ENCODE results near the gene ATP6V1F.
"Not testable (repeated sequence)": the region's sequence is repeated elsewhere in the genome, so short reads cannot be mapped to it uniquely, and the experiment has no call there.

ATP6V1F gene

DNA sequence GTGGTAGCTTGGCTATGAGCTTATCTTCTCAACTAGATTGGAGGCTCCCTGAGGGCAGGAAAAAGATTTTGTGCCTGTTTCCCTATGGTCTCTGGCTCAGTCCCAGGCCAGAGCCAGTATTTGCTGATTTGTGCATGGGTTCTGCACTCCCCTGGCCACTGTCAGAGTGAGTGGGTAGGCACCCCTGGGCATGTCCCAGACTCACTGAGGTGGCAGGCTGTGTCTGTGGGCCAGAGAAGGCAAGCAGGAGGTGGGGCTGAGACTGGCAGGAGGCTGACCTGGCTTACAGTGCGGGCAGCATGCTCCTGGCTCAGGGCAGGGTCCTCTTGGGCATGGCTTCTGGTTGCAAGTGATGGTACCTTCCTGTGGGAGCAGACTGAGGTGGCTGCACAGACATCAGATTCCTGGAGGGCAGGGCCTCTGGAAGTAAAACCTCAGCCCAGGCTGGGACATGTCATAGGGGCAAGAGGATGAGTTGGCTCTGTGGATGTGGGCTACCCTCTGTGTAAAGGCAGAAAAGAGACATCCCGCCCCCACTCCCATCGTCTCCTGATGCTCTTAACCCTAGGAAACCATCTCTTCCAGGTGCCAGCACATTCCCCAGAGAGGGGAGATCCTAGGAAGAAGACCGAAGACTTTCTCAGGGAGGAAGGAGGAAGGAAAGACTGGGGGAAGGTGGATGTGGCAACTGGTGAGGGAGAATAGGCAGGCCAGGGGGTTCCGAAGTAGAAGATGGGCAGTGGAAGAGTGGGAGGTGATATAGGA, 43.5 kb downstream of the ATP6V1F start:
- Histone ChIP-seq H3K4me3 (ENCODE audit: low read length) (no peak overlapping the region), H2AFZ (ENCODE audit: low read depth, low read length) (no peak overlapping the region), H3K9me3 (ENCODE audit: low read length) (no peaks in the 10 kb centered on the region), H3K27me3 (ENCODE audit: insufficient read depth, low read length) (peaks cover 41% of the 10 kb centered on the region), H3K4me1 (ENCODE audit: insufficient read depth, low read length) (peaks cover 11% of the 10 kb centered on the region), H3K36me3 (ENCODE audit: insufficient read depth, low read length) (no peaks in the 10 kb centered on the region)

DNA sequence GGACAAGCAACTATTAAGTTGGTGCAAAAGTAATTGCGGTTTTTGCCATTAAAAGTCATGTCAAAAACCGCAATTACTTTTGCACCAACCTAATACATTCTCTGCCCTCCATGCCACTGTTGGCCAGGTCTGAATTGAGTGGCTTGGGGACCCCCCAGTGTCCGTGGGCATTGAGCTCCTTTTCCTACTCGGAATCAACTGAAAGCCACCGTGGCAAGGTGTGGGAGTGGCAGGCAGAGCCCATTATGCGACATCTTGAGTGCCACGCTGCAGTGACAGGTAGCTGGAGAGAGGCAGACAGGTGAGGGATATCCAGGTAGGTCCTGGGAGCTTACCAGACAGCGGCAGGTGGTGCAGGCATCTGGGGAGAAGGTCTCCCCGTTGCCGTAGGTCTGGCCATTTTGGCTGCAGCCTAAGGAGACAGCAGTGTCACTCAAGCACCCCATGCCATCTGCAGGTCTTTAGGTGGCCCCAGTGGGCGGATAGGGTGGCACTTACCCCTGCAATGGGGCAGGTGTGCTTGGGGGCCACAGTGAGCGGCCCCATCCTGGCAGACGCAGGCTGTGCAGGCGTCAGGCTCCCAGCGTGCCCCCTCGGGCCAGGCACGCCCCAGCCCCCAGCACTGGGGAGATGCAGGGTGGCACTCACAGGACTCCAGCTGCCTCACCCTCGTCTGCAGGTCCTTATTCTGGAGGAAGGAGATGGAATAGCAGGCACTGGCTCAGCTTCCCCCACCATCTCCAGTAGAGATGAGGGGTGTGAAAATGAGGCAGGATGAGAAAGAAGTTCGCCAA, 44.3 kb downstream of the ATP6V1F start:
- peaks cover 11% of the 10 kb centered on the region for H3K4me1 ChIP-seq (ENCODE audit: insufficient read depth, low read length)
- H3K4me3 ChIP-seq (ENCODE audit: low read length), result no peak overlapping the region
- H3K36me3 ChIP-seq (ENCODE audit: insufficient read depth, low read length), result no peaks in the 10 kb centered on the region
- no peak overlapping the region for H2AFZ ChIP-seq (ENCODE audit: low read depth, low read length)
- peaks cover 49% of the 10 kb centered on the region for H3K27me3 ChIP-seq (ENCODE audit: insufficient read depth, low read length)
- H3K9me3 ChIP-seq (ENCODE audit: low read length), result no peaks in the 10 kb centered on the region

DNA sequence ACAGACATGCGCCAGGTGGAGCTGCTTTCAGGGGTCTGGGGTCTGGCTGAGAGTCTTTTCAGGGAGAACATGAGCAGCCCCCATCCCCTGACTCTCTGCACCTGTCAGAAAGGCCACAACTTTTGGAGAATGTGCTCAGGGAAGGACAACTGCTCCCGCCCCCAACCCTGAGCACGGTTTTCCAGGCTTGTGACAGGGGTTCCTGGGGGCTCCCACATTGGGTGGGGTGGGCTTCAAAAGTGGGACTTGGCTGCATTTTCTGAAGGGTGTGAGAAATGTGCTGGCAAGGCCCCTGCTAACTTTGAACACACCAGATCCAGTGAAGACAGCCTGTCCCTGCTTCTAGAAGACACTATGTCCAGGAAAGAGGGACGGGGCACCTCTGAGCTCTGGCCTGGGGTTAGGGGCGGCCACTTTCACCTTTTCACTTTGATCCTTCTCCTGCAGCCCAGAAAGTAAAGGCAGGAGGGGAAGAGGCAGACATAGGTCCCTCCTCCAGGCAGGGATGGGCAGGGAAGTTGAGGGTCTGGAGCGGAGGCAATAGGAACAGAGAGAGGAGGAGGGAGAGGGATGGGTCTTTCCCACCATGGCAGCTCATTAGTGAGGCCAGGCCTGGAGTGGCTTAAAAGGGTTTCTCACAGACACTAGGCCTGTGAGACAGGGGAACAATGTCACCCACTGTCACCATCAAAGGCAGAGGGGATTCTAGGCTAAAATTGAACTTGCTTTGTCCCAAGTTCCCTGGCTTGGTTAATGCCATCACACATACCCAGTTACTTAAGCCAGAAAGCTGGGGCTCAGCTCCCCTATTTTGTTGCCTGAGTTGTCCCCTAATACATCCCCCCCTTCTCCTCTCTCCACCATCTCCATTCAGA, 46.3 kb downstream of the ATP6V1F start:
- Histone ChIP-seq H3K4me3 (ENCODE audit: low read length) (no peak overlapping the region), H3K4me1 (ENCODE audit: insufficient read depth, low read length) (peaks cover 11% of the 10 kb centered on the region), H3K9me3 (ENCODE audit: low read length) (no peaks in the 10 kb centered on the region), H3K27me3 (ENCODE audit: insufficient read depth, low read length) (peaks cover 44% of the 10 kb centered on the region), H2AFZ (ENCODE audit: low read depth, low read length) (no peak overlapping the region), H3K36me3 (ENCODE audit: insufficient read depth, low read length) (no peaks in the 10 kb centered on the region)

DNA sequence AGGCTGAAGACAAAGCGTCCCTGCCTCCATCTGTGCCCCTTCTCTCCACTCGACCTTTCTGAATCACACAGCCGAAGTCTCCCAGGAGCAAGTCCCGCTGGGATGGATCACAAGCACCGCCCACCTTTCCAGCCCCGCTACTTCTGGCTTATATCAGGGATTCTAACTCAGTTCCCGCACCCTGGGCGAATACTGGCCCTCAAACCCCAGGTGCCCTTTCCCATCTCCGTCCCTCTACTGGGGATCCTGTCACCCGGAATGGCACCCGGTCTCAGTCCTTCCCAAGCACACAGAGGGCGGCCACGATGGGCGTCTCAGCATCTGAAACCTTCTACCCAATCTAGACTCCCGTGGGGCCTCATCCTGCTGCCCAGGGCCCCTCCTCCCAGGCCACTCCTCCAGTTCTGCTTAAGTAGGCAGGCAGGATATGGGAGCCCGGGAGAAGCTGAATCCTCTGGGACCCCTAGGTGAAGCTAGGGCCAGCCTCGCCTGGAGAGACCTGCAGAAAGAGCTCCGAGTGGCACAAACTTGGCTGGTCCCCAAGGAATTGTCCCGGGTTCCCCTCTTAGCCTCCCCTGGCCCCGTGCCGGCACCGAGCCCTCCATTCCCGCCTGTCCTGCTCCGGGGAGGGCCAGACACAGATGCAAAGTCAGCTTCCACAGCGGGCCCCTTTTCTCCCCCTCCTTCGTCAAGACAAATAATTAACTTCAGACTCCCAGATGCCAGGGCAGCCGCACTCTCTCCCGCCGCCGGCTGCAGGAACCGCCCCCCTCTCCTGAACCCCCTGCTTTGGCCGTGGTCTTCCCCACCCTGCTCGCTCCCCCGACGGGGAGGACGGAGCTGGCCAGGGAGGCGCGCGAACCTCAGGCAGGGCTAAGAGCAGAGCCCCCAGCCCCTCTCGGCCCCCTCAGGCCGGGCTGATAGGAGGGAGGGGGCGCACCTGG, 47.2 kb downstream of the ATP6V1F start:
- H3K36me3 ChIP-seq (ENCODE audit: insufficient read depth, low read length), result no peaks in the 10 kb centered on the region
- H2AFZ ChIP-seq (ENCODE audit: low read depth, low read length), result peak overlapping the region; percentile 20
- peaks cover 53% of the 10 kb centered on the region for H3K27me3 ChIP-seq (ENCODE audit: insufficient read depth, low read length)
- H3K9me3 ChIP-seq (ENCODE audit: low read length), result no peaks in the 10 kb centered on the region
- H3K4me3 ChIP-seq (ENCODE audit: low read length), result no peak overlapping the region
- H3K4me1 ChIP-seq (ENCODE audit: insufficient read depth, low read length), result peaks cover 11% of the 10 kb centered on the region

DNA sequence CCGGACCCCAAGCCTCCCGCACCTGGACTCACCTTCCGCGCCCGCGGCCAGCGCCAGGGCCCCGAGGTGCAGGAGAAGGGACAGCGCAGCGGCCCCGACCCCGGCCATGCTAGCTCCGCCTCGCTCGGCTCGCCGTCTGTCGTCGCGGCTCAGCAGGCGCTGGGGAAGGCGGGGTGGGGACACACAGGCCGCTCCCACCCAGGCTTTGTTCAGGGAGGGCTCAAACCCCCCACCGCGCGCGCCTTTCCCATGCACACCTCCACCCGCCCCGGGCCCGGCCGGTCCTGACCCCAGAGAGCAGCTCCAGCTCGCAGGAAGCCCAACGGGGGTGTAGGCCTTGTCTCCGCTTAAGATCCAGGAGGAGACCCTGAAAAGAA, 47.9 kb downstream of the ATP6V1F start, which contains the start of gene KCP:
Gene KCP, minus strand, starts transcription at position 141 of the 377 bp plus-strand sequence. Its CDS starts 33 bp downstream, at position 108.
- Histone ChIP-seq H3K27me3 (ENCODE audit: insufficient read depth, low read length) (peaks cover 59% of the 10 kb centered on the region), H3K4me3 (ENCODE audit: low read length) (no peak within 1 kb of the TSS), H3K9me3 (ENCODE audit: low read length) (no peaks in the 10 kb centered on the region), H3K4me1 (ENCODE audit: insufficient read depth, low read length) (peaks cover 11% of the 10 kb centered on the region), H2AFZ (ENCODE audit: low read depth, low read length) (peak within 1 kb of the TSS; percentile 20), H3K36me3 (ENCODE audit: insufficient read depth, low read length) (no peaks in the 10 kb centered on the region)

DNA sequence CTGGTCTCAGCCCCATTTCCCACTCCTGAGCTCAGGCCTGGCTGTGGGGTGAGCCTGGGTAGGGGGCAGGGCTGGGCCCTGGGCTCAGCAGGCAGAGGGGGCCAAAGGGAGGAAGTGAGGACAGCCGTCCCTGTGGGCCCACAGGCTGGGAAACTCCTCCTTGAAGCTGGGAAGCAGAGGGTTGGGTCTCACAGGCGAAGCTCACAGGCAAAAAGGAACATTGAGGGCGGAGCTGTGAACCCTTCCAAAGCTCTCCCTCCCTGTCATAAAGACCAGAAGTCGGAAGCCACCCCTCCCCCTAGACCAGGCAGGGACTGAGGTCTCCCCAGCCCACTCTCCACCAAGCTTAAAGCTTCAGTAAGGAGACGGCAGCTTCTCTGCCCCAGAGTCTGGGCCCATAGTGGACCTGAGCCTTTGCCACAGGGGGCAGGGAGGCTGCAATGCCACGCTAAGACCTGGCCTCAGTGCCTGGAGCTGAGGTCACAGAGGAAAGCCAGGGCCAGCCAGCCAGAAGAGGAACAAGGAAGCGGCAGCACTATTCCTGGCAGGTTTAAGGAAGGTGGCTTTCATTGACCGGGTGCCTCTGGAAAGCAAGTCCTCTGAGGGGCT, 48.9 kb downstream of the ATP6V1F start:
- Histone ChIP-seq H3K4me1 (ENCODE audit: insufficient read depth, low read length) (peaks cover 11% of the 10 kb centered on the region), H3K36me3 (ENCODE audit: insufficient read depth, low read length) (no peaks in the 10 kb centered on the region), H3K4me3 (ENCODE audit: low read length) (no peak overlapping the region), H2AFZ (ENCODE audit: low read depth, low read length) (no peak overlapping the region), H3K9me3 (ENCODE audit: low read length) (peaks cover 2% of the 10 kb centered on the region), H3K27me3 (ENCODE audit: insufficient read depth, low read length) (peaks cover 67% of the 10 kb centered on the region)

DNA sequence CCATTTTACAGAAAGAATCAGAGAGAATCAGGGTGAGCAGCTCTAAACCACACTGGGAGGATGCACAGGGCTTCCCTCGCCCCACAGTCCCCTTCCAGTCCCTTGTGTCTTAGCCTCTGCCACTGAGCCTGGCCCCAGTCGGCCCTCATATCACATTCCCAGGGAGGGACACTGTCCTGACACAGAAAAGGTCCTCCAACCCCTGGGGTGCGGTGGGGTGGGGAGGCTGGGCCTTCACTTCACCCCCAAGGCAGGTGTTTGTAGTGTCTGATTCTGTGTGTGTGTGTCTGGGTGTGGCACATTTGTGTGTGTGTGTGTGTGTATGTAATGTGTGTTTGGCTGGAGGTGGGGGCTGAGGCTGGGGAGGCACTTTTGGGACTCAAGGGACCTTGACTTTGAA, 49.6 kb downstream of the ATP6V1F start:
- Histone ChIP-seq H3K27me3 (ENCODE audit: insufficient read depth, low read length) (peaks cover 75% of the 10 kb centered on the region), H2AFZ (ENCODE audit: low read depth, low read length) (no peak overlapping the region), H3K4me1 (ENCODE audit: insufficient read depth, low read length) (peaks cover 11% of the 10 kb centered on the region), H3K9me3 (ENCODE audit: low read length) (peaks cover 7% of the 10 kb centered on the region), H3K36me3 (ENCODE audit: insufficient read depth, low read length) (no peaks in the 10 kb centered on the region), H3K4me3 (ENCODE audit: low read length) (no peak overlapping the region)

DNA sequence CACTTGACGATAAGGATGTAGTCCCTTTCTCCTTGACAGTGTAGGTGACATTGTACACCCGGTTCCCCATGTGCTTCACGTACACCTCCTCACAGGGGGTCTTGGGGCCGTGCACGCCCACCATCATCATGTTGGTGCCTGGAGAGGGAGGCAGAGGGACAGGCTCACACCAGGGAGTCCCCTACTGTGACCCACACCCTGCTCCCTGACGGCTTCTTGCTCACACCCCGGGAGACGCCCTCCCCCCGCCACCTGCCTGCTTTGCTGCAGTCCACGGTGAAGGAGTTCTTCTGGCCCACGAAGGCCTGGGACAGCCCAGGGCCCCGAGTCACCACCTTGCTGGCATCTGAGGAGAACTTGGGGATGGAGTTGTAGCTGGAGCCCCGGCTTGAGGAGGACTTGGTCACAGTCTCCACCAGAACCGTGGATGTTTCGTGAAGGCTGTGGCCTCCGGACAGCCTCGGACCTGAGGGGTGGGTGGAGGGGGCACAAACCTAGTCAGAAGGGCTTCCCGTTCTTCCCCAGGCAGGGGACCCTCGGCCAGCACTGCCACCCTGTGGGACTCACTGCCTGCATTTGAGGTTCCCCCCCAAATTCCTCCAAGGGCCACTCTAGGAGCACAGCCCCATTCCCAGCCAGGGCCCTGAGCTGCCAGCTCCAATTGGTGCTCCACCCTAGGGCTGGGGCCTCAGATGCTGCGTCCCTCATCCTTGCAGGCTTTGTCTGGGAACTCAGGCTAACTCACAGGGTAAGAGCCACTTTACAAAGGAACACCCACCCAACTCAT, 50.2 kb downstream of the ATP6V1F start:
- not testable (repeated sequence) for H3K4me3 ChIP-seq (ENCODE audit: low read length); H3K9me3 ChIP-seq (ENCODE audit: low read length); H2AFZ ChIP-seq (ENCODE audit: low read depth, low read length); H3K36me3 ChIP-seq (ENCODE audit: insufficient read depth, low read length)
- Histone ChIP-seq H3K4me1 (ENCODE audit: insufficient read depth, low read length) (peaks cover 11% of the 10 kb centered on the region), H3K27me3 (ENCODE audit: insufficient read depth, low read length) (peaks cover 76% of the 10 kb centered on the region)

DNA sequence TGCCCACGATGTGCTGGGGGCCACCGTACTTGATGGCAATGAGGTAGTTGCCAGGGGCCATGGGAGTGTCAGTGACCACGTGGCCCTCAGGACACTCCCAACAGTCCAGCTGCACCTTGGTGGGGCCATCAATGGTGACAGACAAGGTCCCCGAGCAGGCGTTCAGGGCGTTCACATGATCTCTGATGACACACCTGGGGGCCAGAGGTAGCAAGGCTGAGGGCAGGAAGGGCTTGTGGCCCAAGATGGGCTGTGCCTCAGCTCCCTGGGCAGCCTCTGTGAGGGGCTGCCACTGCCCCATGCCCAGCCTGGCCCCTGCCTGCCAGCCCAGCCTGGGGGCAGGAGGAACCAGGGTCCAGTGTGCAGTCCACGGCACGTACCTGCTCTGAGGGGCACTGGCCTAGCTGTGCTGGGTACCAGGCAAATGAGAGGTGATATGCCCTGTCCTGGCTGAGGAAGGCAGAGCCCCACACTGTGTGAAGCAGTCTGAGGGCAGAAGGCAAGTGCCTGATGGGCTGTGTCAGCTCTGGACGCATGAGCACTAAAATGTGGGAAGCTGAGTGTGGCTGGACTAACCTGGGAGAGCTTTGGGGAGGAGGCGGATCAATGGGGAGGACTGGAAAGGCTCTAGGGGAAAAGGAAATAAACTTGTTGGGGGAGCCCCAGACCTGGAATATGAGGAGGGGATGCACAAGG, 51.4 kb downstream of the ATP6V1F start:
- Histone ChIP-seq H3K4me1 (ENCODE audit: insufficient read depth, low read length) (peaks cover 7% of the 10 kb centered on the region), H3K4me3 (ENCODE audit: low read length) (no peak overlapping the region), H2AFZ (ENCODE audit: low read depth, low read length) (no peak overlapping the region), H3K9me3 (ENCODE audit: low read length) (peaks cover 7% of the 10 kb centered on the region), H3K36me3 (ENCODE audit: insufficient read depth, low read length) (no peaks in the 10 kb centered on the region), H3K27me3 (ENCODE audit: insufficient read depth, low read length) (peaks cover 76% of the 10 kb centered on the region)

DNA sequence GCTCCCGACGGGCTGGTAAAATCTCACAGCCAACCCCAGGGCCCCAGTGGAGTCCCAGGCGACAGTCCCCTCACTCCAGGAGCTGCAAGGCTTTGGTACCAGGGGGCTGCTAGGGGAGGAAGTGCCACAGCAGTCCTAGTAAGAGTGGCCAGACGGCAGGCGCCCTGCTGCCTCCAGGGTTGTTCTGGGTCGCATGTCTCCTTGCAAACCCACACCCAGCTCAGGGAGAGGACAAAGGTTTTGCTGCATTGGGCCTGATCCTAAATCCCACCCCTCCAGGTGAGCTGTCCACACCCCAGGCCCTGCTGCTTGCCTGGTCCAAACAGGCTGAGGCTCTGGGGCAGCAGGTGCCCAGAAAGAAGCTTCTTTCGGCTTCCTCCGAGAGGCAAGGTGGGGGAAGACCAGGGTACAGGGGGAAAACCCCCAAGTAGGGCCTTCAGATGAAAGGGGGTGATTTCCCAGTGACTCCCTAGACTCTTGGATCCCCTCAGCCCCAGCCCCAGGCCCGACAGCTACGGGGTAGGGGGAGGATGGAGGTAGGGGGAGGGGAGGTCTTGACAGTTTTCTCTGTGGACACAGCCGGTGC, 52.0 kb downstream of the ATP6V1F start:
- no peak overlapping the region for H3K4me3 ChIP-seq (ENCODE audit: low read length)
- H2AFZ ChIP-seq (ENCODE audit: low read depth, low read length), result no peak overlapping the region
- H3K4me1 ChIP-seq (ENCODE audit: insufficient read depth, low read length), result peaks cover 2% of the 10 kb centered on the region
- no peaks in the 10 kb centered on the region for H3K36me3 ChIP-seq (ENCODE audit: insufficient read depth, low read length)
- H3K9me3 ChIP-seq (ENCODE audit: low read length), result peaks cover 10% of the 10 kb centered on the region
- H3K27me3 ChIP-seq (ENCODE audit: insufficient read depth, low read length), result peaks cover 76% of the 10 kb centered on the region
